A172 (cell line): Measurements from ENCODE around the gene LGR6. TPM values are rescaled to one million over a fixed set of nuclear protein-coding genes. Genes with fewer than 3 reads are reported as not detected.
"Not testable (repeated sequence)": the region's sequence is repeated elsewhere in the genome, so short reads cannot be mapped to it uniquely, and the experiment has no call there.

Experiments
- DNase-seq: peaks from one replicate; pipeline ENCODE4 v3.0.0-alpha.2; 2015; ENCODE audit warnings: low spot score
- total RNA-seq: library from RNA; depleted of rRNA; stranded (reverse); fragments of >200 nt; shearing (Covaris generic); gene quantifications from 2 replicates; pipeline ENCODE4 v1.2.3, GENCODE V29; 2014

Gene LGR6
- total RNA-seq, 1 experiment from 2014 or later: not detected

- DNase-seq: no peak
These were observed 33.8 kb upstream of the LGR6 start for GRCh38 chr1:202159534-202160371.

- no peak for DNase-seq
These were observed 33.1 kb upstream of the LGR6 start, which contains the start of gene PTPN7 for GRCh38 chr1:202160377-202160940. Gene PTPN7, minus strand, starts transcription at chr1:202160602. Its CDS starts 1,200 bp downstream, at chr1:202159402.

- no peak for DNase-seq
These were observed 32.2 kb upstream of the LGR6 start for GRCh38 chr1:202161151-202162046.

- DNase-seq: no peak
These were observed 31.6 kb upstream of the LGR6 start for GRCh38 chr1:202162047-202162417.

- DNase-seq: no peak
These were observed 30.9 kb upstream of the LGR6 start for GRCh38 chr1:202162418-202163280.

- no peak for DNase-seq
These were observed 30.0 kb upstream of the LGR6 start for GRCh38 chr1:202163281-202164270.

GRCh38 chr1:202164271-202165037, 29.1 kb upstream of the LGR6 start:
- no peak for DNase-seq

- no peak for DNase-seq
These were observed 28.2 kb upstream of the LGR6 start for GRCh38 chr1:202165267-202165941.

- DNase-seq: no peak
These were observed 27.4 kb upstream of the LGR6 start for GRCh38 chr1:202165942-202166843.

- DNase-seq: not testable (repeated sequence)
These were observed 26.5 kb upstream of the LGR6 start for GRCh38 chr1:202167054-202167453.

- no peak for DNase-seq
These were observed 25.7 kb upstream of the LGR6 start for GRCh38 chr1:202167708-202168415.

GRCh38 chr1:202168861-202169260, 24.7 kb upstream of the LGR6 start:
- DNase-seq: no peak

- no peak for DNase-seq
These were observed 22.9 kb upstream of the LGR6 start for GRCh38 chr1:202170726-202171125.

- DNase-seq: no peak
These were observed 22.1 kb upstream of the LGR6 start for GRCh38 chr1:202171292-202172014.

- no peak for DNase-seq
These were observed 21.6 kb upstream of the LGR6 start for GRCh38 chr1:202172015-202172355.

GRCh38 chr1:202173993-202174392, 19.6 kb upstream of the LGR6 start:
- no peak for DNase-seq
